Kidney epithelial cell (primary cell): ENCODE results near the gene LRIG3. TPM values are rescaled to one million over a fixed set of nuclear protein-coding genes. Genes with fewer than 3 reads are reported as not detected.

Experiments used
- DNase-seq: peaks from one replicate; pipeline ENCODE4 v3.0.0-alpha.2; 2010; ENCODE audit warnings: low read depth
- H3K27me3 ChIP-seq: 2 replicates; pipeline ENCODE4 v1.6.0; 2011; ENCODE audit warnings: low read length; ENCODE audit not compliant: control insufficient read depth, insufficient read depth
- H3K36me3 ChIP-seq: 2 replicates; pipeline ENCODE4 v1.5.1; 2011; ENCODE audit warnings: low read length; ENCODE audit not compliant: control insufficient read depth, insufficient read depth
- H3K4me3 ChIP-seq: 2 replicates; pipeline ENCODE4 v1.5.1; 2011; ENCODE audit warnings: low read depth, mild to moderate bottlenecking, control low read depth, low read length
- CTCF ChIP-seq: IDR thresholded peaks from 2 replicates; pipeline ENCODE4 v1.5.1; 2011; ENCODE audit warnings: mild to moderate bottlenecking, moderate library complexity, low read length, control low read depth, inconsistent platforms; ENCODE audit not compliant: insufficient read depth, poor library complexity, severe bottlenecking
- total RNA-seq: library from RNA; depleted of rRNA; stranded (reverse); fragments of >200 nt; gene quantifications from 2 replicates; pipeline ENCODE4 v1.2.3, GENCODE V29; 2015

LRIG3 gene
- total RNA-seq, 1 donor from 2014 or later = 57.9 TPM

- H3K36me3 ChIP-seq = peaks cover 2% of the 10 kb centered on the region
- peak overlapping the region; percentile 61 for H3K4me3 ChIP-seq
- no peak for TF ChIP-seq CTCF
- H3K27me3 ChIP-seq = no peaks in the 10 kb centered on the region
- DNase-seq = no peak
Measured at GRCh38 chr12:58916161-58916621, 4.1 kb downstream of the LRIG3 start.

DNA sequence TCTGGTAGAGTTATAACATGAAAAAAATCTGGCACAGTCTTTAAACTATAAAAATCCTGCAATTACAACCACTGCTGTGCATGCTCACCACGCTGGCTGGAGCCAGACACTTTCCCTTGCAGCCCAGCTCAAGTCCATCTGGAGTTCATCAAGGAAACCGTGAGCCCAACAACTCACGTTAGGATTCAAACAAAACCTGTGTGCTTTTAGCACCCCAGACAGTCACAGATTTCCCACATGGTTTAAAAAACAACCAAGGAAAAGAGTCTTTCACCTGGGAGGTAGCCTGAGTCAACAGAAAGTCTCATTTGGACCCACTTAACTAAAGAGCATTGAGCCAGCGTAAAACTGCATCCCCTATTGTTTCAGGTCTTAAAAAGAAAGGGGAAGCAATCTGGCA, 4.7 kb downstream of the LRIG3 start:
- no peak for TF ChIP-seq CTCF

DNA sequence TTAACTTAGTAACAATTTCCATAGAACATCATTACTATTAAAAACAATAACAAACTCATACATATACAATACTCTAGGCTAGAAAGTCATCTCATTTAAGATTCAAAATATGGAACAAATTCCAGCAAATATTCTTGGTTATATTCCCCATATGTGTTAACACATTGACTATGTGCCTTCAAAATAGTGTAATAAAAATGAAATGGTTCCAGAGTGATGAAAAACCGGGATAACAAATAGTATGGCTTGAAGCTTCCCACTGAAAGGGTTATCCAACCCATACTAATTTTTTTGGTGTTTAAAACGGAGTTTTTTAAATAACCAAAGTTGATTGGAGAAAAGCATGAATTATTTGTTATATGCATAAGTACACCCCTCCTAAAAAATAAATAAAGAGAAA, 5.3 kb downstream of the LRIG3 start:
- no peak for TF ChIP-seq CTCF
- peak overlapping the region; percentile 61 for H3K4me3 ChIP-seq
- no peaks in the 10 kb centered on the region for H3K27me3 ChIP-seq
- H3K36me3 ChIP-seq = peaks cover 2% of the 10 kb centered on the region
- DNase-seq = no peak

More for the DNA sequence above, 4.7 kb downstream of the LRIG3 start:
- no peak for DNase-seq
- H3K4me3 ChIP-seq = peak overlapping the region; percentile 61
- no peaks in the 10 kb centered on the region for H3K27me3 ChIP-seq
- peaks cover 2% of the 10 kb centered on the region for H3K36me3 ChIP-seq

- peaks cover 2% of the 10 kb centered on the region for H3K36me3 ChIP-seq
- no peak overlapping the region for H3K4me3 ChIP-seq
- no peak for TF ChIP-seq CTCF
- no peak for DNase-seq
- no peaks in the 10 kb centered on the region for H3K27me3 ChIP-seq
Measured at GRCh38 chr12:58914457-58914856, 5.8 kb downstream of the LRIG3 start.

- peaks cover under 1% of the 10 kb centered on the region for H3K36me3 ChIP-seq
- H3K27me3 ChIP-seq = no peaks in the 10 kb centered on the region
- TF ChIP-seq CTCF = no peak
- DNase-seq = no peak
- H3K4me3 ChIP-seq = no peak overlapping the region
Measured at GRCh38 chr12:58907391-58907790, 12.9 kb downstream of the LRIG3 start.

GRCh38 chr12:58906917-58907316, 13.4 kb downstream of the LRIG3 start:
- DNase-seq = no peak
- H3K36me3 ChIP-seq = no peaks in the 10 kb centered on the region

More at GRCh38 chr12:58906917-58907316, 13.4 kb downstream of the LRIG3 start:
- no peak for TF ChIP-seq CTCF
- H3K27me3 ChIP-seq = no peaks in the 10 kb centered on the region
- no peak overlapping the region for H3K4me3 ChIP-seq
